Stimulated activated CD4-positive, alpha-beta T cell treated with anti-CD3 and anti-CD28 coated beads, Interleukin-1b, Interleukin-23, amount 100 ng/mL, for 4 hours (primary cell): ENCODE measurements around the gene SEC62.

Experiments used
- DNase-seq, 2 donors: peaks; one replicate each; pipeline ENCODE4 v3.0.0-alpha.2; 2020; ENCODE audit warnings: low read depth in 2 of 2

Gene SEC62

GRCh38 chr3:169966428-169966950 is at the start of gene SEC62:
SEC62 (plus strand) TSS chr3:169966807; CDS start chr3:169966823, 16 bp downstream.
- peak; percentile 94 for DNase-seq

- DNase-seq = no peak
Observed at GRCh38 chr3:169923189-169923588, 43.4 kb upstream of the SEC62 start.

GRCh38 chr3:169923831-169924230 is 42.8 kb upstream of the SEC62 start:
- DNase-seq = no peak

GRCh38 chr3:169929830-169930519 is 36.6 kb upstream of the SEC62 start:
- no peak for DNase-seq

- no peak for DNase-seq
Observed at GRCh38 chr3:169930843-169931242, 35.8 kb upstream of the SEC62 start.

GRCh38 chr3:169931747-169932520 is 34.7 kb upstream of the SEC62 start:
- no peak for DNase-seq

GRCh38 chr3:169939320-169939719 is 27.3 kb upstream of the SEC62 start:
- DNase-seq = no peak

- no peak for DNase-seq
Observed at GRCh38 chr3:169939751-169940150, 26.9 kb upstream of the SEC62 start.

- DNase-seq = no peak
Observed at GRCh38 chr3:169940470-169941181, 26.0 kb upstream of the SEC62 start.

- no peak for DNase-seq
Observed at GRCh38 chr3:169945313-169945712, 21.3 kb upstream of the SEC62 start.

- no peak for DNase-seq
Observed at GRCh38 chr3:169946336-169946735, 20.3 kb upstream of the SEC62 start.

GRCh38 chr3:169948559-169949448 is 17.8 kb upstream of the SEC62 start:
- DNase-seq = no peak

- no peak for DNase-seq
Observed at GRCh38 chr3:169952045-169952444, 14.6 kb upstream of the SEC62 start.

- DNase-seq = no peak
Observed at GRCh38 chr3:169953462-169954141, 13.0 kb upstream of the SEC62 start.

- DNase-seq = no peak
Observed at GRCh38 chr3:169954142-169954756, 12.4 kb upstream of the SEC62 start.

- DNase-seq = no peak
Observed at GRCh38 chr3:169955406-169955805, 11.2 kb upstream of the SEC62 start.

GRCh38 chr3:169964176-169964575 is 2.4 kb upstream of the SEC62 start:
- DNase-seq = no peak

GRCh38 chr3:169965562-169966427 is 812 bp upstream of the SEC62 start:
- DNase-seq = no peak
